ENCODE measurements around the gene GLIPR1. TPM values are rescaled to one million over a fixed set of nuclear protein-coding genes. Genes with fewer than 3 reads are reported as not detected.

The GLIPR1 gene
- total RNA-seq, 1 experiment from 2014 or later: 36.4 TPM

GRCh38 chr12:75543529-75543928 is 63.0 kb downstream of the GLIPR1 start:
- intact Hi-C loops (cut with micrococcal nuclease): no loop called here
- BruUV-seq (replicated peaks): no TSS peak
- H3K4me1 Mint-ChIP-seq (ENCODE audit: insufficient read depth, unreplicated experiment): no peaks in the 10 kb centered on the region
- H3K36me3 Mint-ChIP-seq (ENCODE audit: insufficient read depth, unreplicated experiment): no peaks in the 10 kb centered on the region
- TF ChIP-seq CTCF (IDR thresholded peaks at IDR 0.05; ENCODE audit: unreplicated experiment): no peak
- H3K4me3 Mint-ChIP-seq (ENCODE audit: unreplicated experiment): no peak overlapping the region
- CTCF ChIA-PET: interaction anchor here (0.5 to 2.9 kb wide), 7 partner anchors 8 to 544 kb away, joined by 3 to 26 read pairs (median 3); no protein-coding TSS in a partner anchor
- H3K27me3 Mint-ChIP-seq (ENCODE audit: insufficient read depth, unreplicated experiment): no peaks in the 10 kb centered on the region
- no peak for DNase-seq (ENCODE audit: unreplicated experiment)
- H3K27ac Mint-ChIP-seq (ENCODE audit: low read depth, unreplicated experiment): no peak overlapping the region
- POLR2A ChIA-PET: interaction anchor here (1.4 kb wide), 2 partner anchors 10 to 488 kb away, joined by 4 to 5 read pairs; partner anchors contain the start of gene PHLDA1
- no peaks in the 10 kb centered on the region for H3K9me3 Mint-ChIP-seq (ENCODE audit: unreplicated experiment)

- POLR2A ChIA-PET: interaction anchor here (0.7 kb wide), 1 partner anchor 494 kb away, joined by 3 read pairs; no protein-coding TSS in a partner anchor
- intact Hi-C loops (cut with micrococcal nuclease): no loop called here
- DNase-seq (ENCODE audit: unreplicated experiment): no peak
- Mint-ChIP-seq H3K27ac (ENCODE audit: low read depth, unreplicated experiment) (no peak overlapping the region), H3K36me3 (ENCODE audit: insufficient read depth, unreplicated experiment) (no peaks in the 10 kb centered on the region), H3K9me3 (ENCODE audit: unreplicated experiment) (no peaks in the 10 kb centered on the region), H3K27me3 (ENCODE audit: insufficient read depth, unreplicated experiment) (no peaks in the 10 kb centered on the region), H3K4me1 (ENCODE audit: insufficient read depth, unreplicated experiment) (no peaks in the 10 kb centered on the region), H3K4me3 (ENCODE audit: unreplicated experiment) (no peak overlapping the region)
- CTCF ChIA-PET: interaction anchor here (0.5 to 2.1 kb wide), 6 partner anchors 14 to 1230 kb away, joined by 3 to 6 read pairs (median 3); no protein-coding TSS in a partner anchor
- TF ChIP-seq CTCF (IDR thresholded peaks at IDR 0.05; ENCODE audit: unreplicated experiment): no peak
- no TSS peak for BruUV-seq (replicated peaks)
Measured at GRCh38 chr12:75545636-75546035, 65.1 kb downstream of the GLIPR1 start.

- no peak overlapping the region for H3K4me3 Mint-ChIP-seq (ENCODE audit: unreplicated experiment)
- intact Hi-C loops (cut with micrococcal nuclease): no loop called here
- TF ChIP-seq CTCF (IDR thresholded peaks at IDR 0.05; ENCODE audit: unreplicated experiment): no peak
- H3K4me1 Mint-ChIP-seq (ENCODE audit: insufficient read depth, unreplicated experiment): no peaks in the 10 kb centered on the region
- POLR2A ChIA-PET: no interaction called here
- no peak overlapping the region for H3K27ac Mint-ChIP-seq (ENCODE audit: low read depth, unreplicated experiment)
- H3K36me3 Mint-ChIP-seq (ENCODE audit: insufficient read depth, unreplicated experiment): no peaks in the 10 kb centered on the region
- CTCF ChIA-PET: interaction anchor here (0.5 to 0.6 kb wide), 2 partner anchors 758 to 908 kb away, joined by 3 to 5 read pairs; no protein-coding TSS in a partner anchor
- H3K27me3 Mint-ChIP-seq (ENCODE audit: insufficient read depth, unreplicated experiment): no peaks in the 10 kb centered on the region
- no TSS peak for BruUV-seq (replicated peaks)
- DNase-seq (ENCODE audit: unreplicated experiment): no peak
- H3K9me3 Mint-ChIP-seq (ENCODE audit: unreplicated experiment): no peaks in the 10 kb centered on the region
Measured at GRCh38 chr12:75548879-75549278, 68.3 kb downstream of the GLIPR1 start.

- Mint-ChIP-seq H3K4me1 (ENCODE audit: insufficient read depth, unreplicated experiment) (no peaks in the 10 kb centered on the region), H3K9me3 (ENCODE audit: unreplicated experiment) (no peaks in the 10 kb centered on the region), H3K27me3 (ENCODE audit: insufficient read depth, unreplicated experiment) (no peaks in the 10 kb centered on the region), H3K4me3 (ENCODE audit: unreplicated experiment) (no peak overlapping the region), H3K36me3 (ENCODE audit: insufficient read depth, unreplicated experiment) (no peaks in the 10 kb centered on the region), H3K27ac (ENCODE audit: low read depth, unreplicated experiment) (no peak overlapping the region)
- ChIA-PET CTCF (interaction anchor here (0.6 kb wide), 1 partner anchor 73 kb away, joined by 4 read pairs; no protein-coding TSS in a partner anchor), POLR2A (no interaction called here)
- no peak for TF ChIP-seq CTCF (IDR thresholded peaks at IDR 0.05; ENCODE audit: unreplicated experiment)
- DNase-seq (ENCODE audit: unreplicated experiment): no peak
- BruUV-seq (replicated peaks): no TSS peak
- intact Hi-C loops (cut with micrococcal nuclease): no loop called here
Measured at GRCh38 chr12:75549989-75550388, 69.4 kb downstream of the GLIPR1 start.
